CMK (cell line): ENCODE measurements around the gene NDUFS2.
A peak's percentile ranks its signal among the peaks of the same experiment; 100 is the strongest.

ENCODE experiments used
- DNase-seq: peaks from one replicate; pipeline ENCODE4 v3.0.0-alpha.2; 2010; ENCODE audit warnings: low read depth

Gene NDUFS2

GRCh38 chr1:161196111-161196510 is 6.1 kb upstream of the NDUFS2 start:
- DNase-seq: no peak

- DNase-seq: no peak
Measured at GRCh38 chr1:161196521-161197451, 5.4 kb upstream of the NDUFS2 start.

GRCh38 chr1:161197560-161198193 is 4.5 kb upstream of the NDUFS2 start:
- no peak for DNase-seq

- no peak for DNase-seq
Measured at GRCh38 chr1:161198194-161198896, 3.8 kb upstream of the NDUFS2 start.

GRCh38 chr1:161198897-161199431 is 3.2 kb upstream of the NDUFS2 start, which contains the start of gene ADAMTS4:
TSS of gene ADAMTS4 (minus strand) at chr1:161199054. CDS start at chr1:161198627, 427 bp downstream.
- no peak for DNase-seq

- no peak for DNase-seq
Measured at GRCh38 chr1:161199506-161200139, 2.5 kb upstream of the NDUFS2 start.

DNA sequence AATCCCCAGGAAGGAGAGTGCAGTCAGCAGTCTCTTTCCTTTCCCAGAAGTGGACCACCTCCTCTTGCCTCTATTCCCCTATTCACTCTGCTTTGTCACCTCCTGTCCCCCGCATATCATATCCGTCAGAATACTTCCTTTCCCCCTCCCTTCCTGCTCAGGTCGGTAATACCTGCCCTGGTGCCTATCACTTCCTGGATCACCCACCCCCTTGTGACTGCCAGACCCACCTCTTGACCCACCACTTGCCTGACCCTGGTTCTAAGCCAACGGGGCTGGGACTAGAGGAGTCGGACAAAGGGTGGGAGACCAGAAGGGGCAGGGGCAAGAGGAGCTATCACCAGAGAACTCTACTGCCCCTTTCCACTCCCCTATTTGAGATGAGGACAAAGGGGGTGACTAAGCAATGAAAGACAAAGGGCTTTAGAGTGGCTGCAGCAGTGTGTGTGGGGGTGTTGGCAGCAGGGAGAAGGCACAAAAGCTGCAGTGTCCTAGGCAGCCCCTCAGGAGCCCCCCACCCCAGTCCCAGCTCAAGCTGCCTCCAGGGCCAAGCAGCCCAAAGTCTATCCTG is 1.7 kb upstream of the NDUFS2 start:
- no peak for DNase-seq

GRCh38 chr1:161200992-161201835 is 953 bp upstream of the NDUFS2 start:
- DNase-seq: no peak

DNA sequence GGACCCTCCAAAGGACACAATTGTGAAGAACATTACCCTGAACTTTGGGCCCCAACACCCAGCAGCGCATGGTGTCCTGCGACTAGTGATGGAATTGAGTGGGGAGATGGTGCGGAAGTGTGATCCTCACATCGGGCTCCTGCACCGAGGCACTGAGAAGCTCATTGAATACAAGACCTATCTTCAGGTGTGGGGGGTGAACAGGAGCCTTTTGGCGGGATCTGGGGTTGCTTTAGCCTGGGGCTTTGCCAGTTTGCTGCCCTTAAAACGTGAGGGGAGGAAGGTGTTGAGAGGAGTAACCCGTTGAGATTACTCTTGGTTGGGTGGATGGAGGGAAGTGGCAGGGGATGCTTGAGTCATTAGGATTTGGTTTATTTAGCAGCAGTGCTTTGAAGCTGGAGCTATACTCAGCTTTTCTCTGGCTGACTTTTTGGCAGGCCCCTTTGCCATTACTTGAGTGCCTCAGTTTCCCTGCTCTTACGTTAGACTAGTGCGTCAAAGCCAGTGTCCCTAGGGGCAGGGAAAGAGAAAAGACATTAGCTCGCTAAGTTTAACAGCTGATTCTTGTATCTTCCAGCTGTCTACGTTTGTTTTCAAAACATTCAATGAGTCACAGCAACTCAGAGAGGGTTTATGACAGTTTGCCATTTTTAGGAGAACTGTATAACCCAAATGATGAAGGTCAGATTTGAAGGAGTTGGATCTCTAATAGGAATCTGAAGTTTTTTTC is 4.4 kb downstream of the NDUFS2 start:
- no peak for DNase-seq

- no peak for DNase-seq
Measured at GRCh38 chr1:161207173-161207572, 5.0 kb downstream of the NDUFS2 start.

- DNase-seq: peak; percentile 63
Measured at GRCh38 chr1:161209790-161210409, 7.7 kb downstream of the NDUFS2 start.

DNA sequence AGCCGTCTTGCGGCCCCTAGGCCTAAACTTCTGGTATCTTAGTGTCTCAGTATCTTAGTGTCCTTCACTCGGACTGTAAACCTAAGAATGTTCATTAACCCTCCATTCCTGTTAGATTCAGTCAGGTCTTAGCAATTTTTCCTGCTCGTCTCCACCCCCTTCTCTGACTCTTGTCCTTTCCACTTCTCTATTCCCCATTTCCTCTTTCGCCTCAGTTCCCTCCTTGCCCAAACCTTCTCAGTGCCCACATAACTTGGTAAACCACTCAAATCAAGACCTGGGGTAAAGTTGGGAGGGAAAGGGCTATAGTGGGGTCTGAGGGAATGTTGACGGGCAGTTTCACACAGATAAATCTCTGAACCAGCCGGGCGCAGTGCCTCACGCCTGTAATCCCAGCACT is 12.2 kb downstream of the NDUFS2 start:
- no peak for DNase-seq

DNA sequence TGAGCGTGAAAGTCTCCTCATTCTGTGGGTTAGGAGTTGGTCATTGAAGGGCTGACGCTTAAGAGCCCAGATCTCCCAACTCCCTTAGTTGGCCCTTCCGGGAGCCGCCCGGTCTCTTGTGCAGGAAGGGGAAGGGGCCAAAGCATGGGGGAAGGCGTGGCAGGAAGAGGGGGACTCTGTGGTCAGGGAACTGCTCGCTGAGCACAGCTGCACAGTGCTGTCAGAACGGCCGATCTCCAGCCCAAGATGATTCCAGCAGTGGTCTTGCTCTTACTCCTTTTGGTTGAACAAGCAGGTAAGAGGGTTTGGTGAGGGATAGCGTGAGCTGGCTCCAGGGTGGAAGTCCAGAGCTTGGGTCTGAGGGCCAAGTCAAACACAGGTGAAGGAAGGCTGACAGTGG is 12.9 kb downstream of the NDUFS2 start, which contains the start of gene FCER1G:
Gene FCER1G, plus strand, starts transcription at position 220 of the 400 bp plus-strand sequence. Its CDS starts 27 bp downstream, at position 247.
- DNase-seq: peak; percentile 93

- DNase-seq: peak; percentile 78
Measured at GRCh38 chr1:161216945-161217712, 15.0 kb downstream of the NDUFS2 start.

GRCh38 chr1:161217831-161218230 is 15.7 kb downstream of the NDUFS2 start:
- no peak for DNase-seq

DNA sequence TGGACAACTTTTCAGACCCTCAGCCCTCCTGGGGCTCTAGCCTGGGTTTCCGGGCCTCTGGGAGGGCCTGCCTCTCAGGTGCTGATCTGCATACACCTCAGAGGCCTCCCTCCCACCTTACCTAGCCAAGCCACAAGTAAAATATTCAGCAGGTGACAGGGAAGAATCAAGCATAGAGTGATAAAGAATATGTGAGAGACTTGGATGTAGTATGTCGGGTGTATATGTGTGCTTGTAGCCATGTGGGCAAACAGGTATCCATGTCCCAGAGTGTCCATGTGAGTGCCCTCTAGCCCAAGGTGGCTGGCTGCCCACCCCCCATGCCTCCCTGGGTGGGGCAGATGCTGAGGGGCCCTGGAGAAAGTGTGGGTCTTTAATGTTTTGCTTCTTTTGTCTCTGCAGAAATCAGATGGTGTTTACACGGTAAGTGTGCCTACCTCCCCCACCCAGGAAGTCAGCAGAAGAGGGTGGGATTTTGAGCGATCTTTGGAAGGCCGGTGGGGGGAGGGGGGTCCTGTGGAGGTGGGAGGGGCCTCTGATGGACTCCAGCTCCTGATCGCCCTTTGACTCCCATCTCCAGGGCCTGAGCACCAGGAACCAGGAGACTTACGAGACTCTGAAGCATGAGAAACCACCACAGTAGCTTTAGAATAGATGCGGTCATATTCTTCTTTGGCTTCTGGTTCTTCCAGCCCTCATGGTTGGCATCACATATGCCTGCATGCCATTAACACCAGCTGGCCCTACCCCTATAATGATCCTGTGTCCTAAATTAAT is 16.3 kb downstream of the NDUFS2 start:
- DNase-seq: no peak

- no peak for DNase-seq
Measured at GRCh38 chr1:161219078-161219892, 17.1 kb downstream of the NDUFS2 start.
